H1 (cell line): Measurements from ENCODE around the gene ARID1B. TPM values are rescaled to one million over a fixed set of nuclear protein-coding genes. Genes with fewer than 3 reads are reported as not detected.

Experiments
- CTCF ChIA-PET: fragments of 300-600 bp; sonication (Branson Sonifier 250); formaldehyde crosslinking; loops from one replicate; lab custom pipeline; 2021; ENCODE audit not compliant: partially characterized antibody; lab: Charles Lee
- POLR2A ChIA-PET: fragments of 300-600 bp; sonication (Branson Sonifier 250); formaldehyde crosslinking; loops from one replicate; lab custom pipeline; 2021; ENCODE audit warnings: inconsistent platforms; ENCODE audit not compliant: partially characterized antibody; lab: Charles Lee
- DNase-seq, 2 experiments: peaks; one replicate each; pipeline versions ENCODE4 v3.0.0 to v3.0.0-alpha.2; 2010 to 2022; ENCODE audit warnings: low spot score in 2 of 2, low read depth in 1 of 2, mixed read lengths in 1 of 2
- FAIRE-seq: peaks from 2 replicates; lab custom pipeline; 2011; peaks lifted over from hg19 to GRCh38; lab: Jason Lieb, UNC
- H2AFZ ChIP-seq: 2 replicates; pipeline ENCODE4 v1.8.1; 2012; ENCODE audit warnings: low read length, inconsistent platforms
- H2AK5ac ChIP-seq: 2 replicates; pipeline ENCODE4 v1.6.1; 2013; ENCODE audit warnings: low read depth, low read length
- H2BK120ac ChIP-seq: replicated peaks from 2 replicates; pipeline ENCODE3; 2013; ENCODE audit warnings: low read depth, low read length, inconsistent platforms
- H2BK12ac ChIP-seq: 2 replicates; pipeline ENCODE4 v1.6.1; 2013; ENCODE audit warnings: low read depth, low read length
- H2BK15ac ChIP-seq: 2 replicates; pipeline ENCODE4 v1.6.1; 2013; ENCODE audit warnings: low read length
- H2BK20ac ChIP-seq: 2 replicates; pipeline ENCODE4 v1.6.1; 2013; ENCODE audit warnings: low read length
- H2BK5ac ChIP-seq: 2 replicates; pipeline ENCODE4 v1.6.1; 2013; ENCODE audit warnings: low read depth, low read length
- H3K14ac ChIP-seq: 2 replicates; pipeline ENCODE4 v1.6.1; 2013; ENCODE audit warnings: inconsistent platforms; ENCODE audit not compliant: insufficient read length
- H3K18ac ChIP-seq: 2 replicates; pipeline ENCODE4 v1.6.1; 2013; ENCODE audit warnings: low read length; ENCODE audit errors: extremely low read depth
- H3K23ac ChIP-seq: 2 replicates; pipeline ENCODE4 v1.6.1; 2013; ENCODE audit warnings: inconsistent platforms; ENCODE audit not compliant: insufficient read length
- H3K23me2 ChIP-seq: 2 replicates; pipeline ENCODE4 v1.6.1; 2013; ENCODE audit warnings: low read depth, low read length
- H3K27ac ChIP-seq: 2 replicates; pipeline ENCODE4 v1.6.1; 2011; ENCODE audit warnings: low read depth, low read length, inconsistent platforms
- H3K27me3 ChIP-seq, 4 experiments: replicated peaks in 1 of 4; 1 replicate in 1 of 4; 2 replicates in 3 of 4; pipeline versions ENCODE4 v1.6.1 to v1.8.1; 2011 to 2013; ENCODE audit warnings: low read length in 3 of 4, mild to moderate bottlenecking in 3 of 4, inconsistent platforms in 2 of 4, mixed read lengths in 2 of 4, moderate library complexity in 1 of 4; ENCODE audit not compliant: control insufficient read depth in 3 of 4, insufficient read depth in 3 of 4; ENCODE audit errors: extremely low read depth in 1 of 4
- H3K36me3 ChIP-seq, 4 experiments: 2 replicates each; pipeline versions ENCODE4 v1.6.1 to v1.8.1; 2011 to 2013; ENCODE audit warnings: mild to moderate bottlenecking in 4 of 4, low read length in 3 of 4, moderate library complexity in 2 of 4, control low read depth in 1 of 4, inconsistent platforms in 1 of 4; ENCODE audit not compliant: insufficient read depth in 4 of 4, control insufficient read depth in 2 of 4
- H3K4ac ChIP-seq: replicated peaks from 2 replicates; pipeline ENCODE3; 2013; ENCODE audit warnings: low read length, low read depth, mixed read lengths, inconsistent platforms; ENCODE audit not compliant: insufficient read length
- H3K4me1 ChIP-seq, 4 experiments: replicated peaks in 1 of 4; 1 replicate in 1 of 4; 2 replicates in 3 of 4; pipeline versions ENCODE4 v1.6.1 to v1.8.1; 2011 to 2013; ENCODE audit warnings: low read length in 3 of 4, inconsistent platforms in 2 of 4, mixed read lengths in 1 of 4; ENCODE audit not compliant: insufficient read depth in 4 of 4, control insufficient read depth in 3 of 4
- H3K4me2 ChIP-seq, 2 experiments: 2 replicates each; pipeline versions ENCODE4 v1.6.1 to v1.8.1; 2011 to 2013; ENCODE audit warnings: low read depth in 2 of 2, low read length in 2 of 2, control low read depth in 1 of 2, inconsistent platforms in 1 of 2, mild to moderate bottlenecking in 1 of 2; ENCODE audit not compliant: insufficient read depth in 1 of 2
- H3K4me3 ChIP-seq, 4 experiments: fragments of 200-600, 300-600 bp in 1 of 4; sonication (generic), shearing (Covaris generic), sonication (Bioruptor Twin) in 1 of 4; 2 replicates each; pipeline versions ENCODE4 v1.5.1 to v1.8.1; 2011 to 2016; ENCODE audit warnings: low read length in 4 of 4, low read depth in 3 of 4, control low read depth in 2 of 4, inconsistent platforms in 2 of 4, mild to moderate bottlenecking in 2 of 4, mixed read lengths in 1 of 4, moderate library complexity in 1 of 4; ENCODE audit not compliant: insufficient read depth in 2 of 4; ENCODE audit errors: extremely low read depth in 1 of 4
- H3K56ac ChIP-seq: replicated peaks from 2 replicates; pipeline ENCODE3; 2013; ENCODE audit warnings: low read depth, mild to moderate bottlenecking, mixed read lengths, low read length, inconsistent platforms; ENCODE audit not compliant: insufficient read length
- H3K79me1 ChIP-seq: 2 replicates; pipeline ENCODE4 v1.6.1; 2013; ENCODE audit warnings: low read depth, low read length, control low read depth
- H3K79me2 ChIP-seq, 2 experiments: 2 replicates each; pipeline versions ENCODE4 v1.6.1 to v1.8.1; 2012 to 2013; ENCODE audit warnings: low read length in 2 of 2, mild to moderate bottlenecking in 2 of 2, inconsistent platforms in 1 of 2; ENCODE audit not compliant: insufficient read depth in 2 of 2, control insufficient read depth in 1 of 2
- H3K9ac ChIP-seq, 4 experiments: replicated peaks in 1 of 4; 1 replicate in 1 of 4; 2 replicates in 3 of 4; pipeline versions ENCODE4 v1.6.1 to v1.8.1; 2011 to 2013; ENCODE audit warnings: low read depth in 3 of 4, low read length in 3 of 4, control low read depth in 2 of 4, mild to moderate bottlenecking in 2 of 4, moderate library complexity in 2 of 4, inconsistent platforms in 1 of 4; ENCODE audit errors: extremely low read depth in 1 of 4
- H3K9me3 ChIP-seq, 2 experiments: 2 replicates each; pipeline versions ENCODE4 v1.6.1 to v1.8.1; 2012 to 2013; ENCODE audit warnings: mild to moderate bottlenecking in 2 of 2, moderate library complexity in 2 of 2, control low read depth in 1 of 2, inconsistent platforms in 1 of 2, low read depth in 1 of 2, low read length in 1 of 2, mixed read lengths in 1 of 2; ENCODE audit not compliant: insufficient read depth in 2 of 2
- H4K20me1 ChIP-seq, 2 experiments: replicated peaks in 1 of 2; 2 replicates each; pipeline versions ENCODE3 to v1.8.1; 2011 to 2013; ENCODE audit warnings: inconsistent platforms in 2 of 2, low read length in 2 of 2, mild to moderate bottlenecking in 1 of 2; ENCODE audit not compliant: insufficient read depth in 2 of 2, control insufficient read depth in 1 of 2
- H4K5ac ChIP-seq: 2 replicates; pipeline ENCODE4 v1.6.1; 2013; ENCODE audit warnings: low read length, low read depth, mixed read lengths, inconsistent platforms; ENCODE audit not compliant: insufficient read length
- H4K8ac ChIP-seq: 2 replicates; pipeline ENCODE4 v1.8.0; 2013; ENCODE audit warnings: mild to moderate bottlenecking, moderate library complexity, low read length, inconsistent platforms; ENCODE audit not compliant: insufficient read depth; ENCODE audit errors: extremely low read depth
- H4K91ac ChIP-seq: replicated peaks from 2 replicates; pipeline ENCODE3; 2013; ENCODE audit warnings: low read length, mixed read lengths, inconsistent platforms; ENCODE audit not compliant: insufficient read length
- ZNF274 ChIP-seq: IDR thresholded peaks from 2 replicates; pipeline ENCODE4 v1.7.0; 2012; ENCODE audit warnings: low read length, borderline replicate concordance; ENCODE audit errors: extremely low read depth
- WGBS, 2 experiments: shearing (Covaris generic) in 1 of 2; methylation state at CpG; one replicate each; pipeline versions ENCODE4 v1.1.6 to v1.1.7; 2013 to 2015; ENCODE audit warnings: low lambda C conversion rate in 2 of 2, mixed read lengths in 2 of 2, inconsistent platforms in 1 of 2, low coverage in 1 of 2, missing lambda C conversion rate in 1 of 2; ENCODE audit not compliant: insufficient replicate concordance in 2 of 2, insufficient coverage in 1 of 2, insufficient read length in 1 of 2; ENCODE audit errors: extremely low coverage in 1 of 2, missing lambda C conversion rate in 1 of 2; 5-methylcytosine and 5-hydroxymethylcytosine counted together
- polyA plus RNA-seq, 7 experiments: library from polyadenylated mRNA; depleted of rRNA in 3 of 7; stranded (reverse) in 5 of 7; unstranded in 2 of 7; fragments of >200 nt in 5 of 7; fragments of 200-250 nt in 2 of 7; gene quantifications; 1 replicate in 5 of 7; 2 replicates in 1 of 7; 4 replicates in 1 of 7; pipeline versions ENCODE4 v1.2.1 to v1.2.3, GENCODE V29; 2011 to 2013; ENCODE audit warnings: missing spikeins in 2 of 7, mixed read lengths in 2 of 7
- total RNA-seq: library from RNA; stranded (reverse); fragmentation: NEBNext Ultra II Directional; extraction: Animal tissue kit (Norgen Biotek cat#: 25700); gene quantifications from 2 replicates; pipeline ENCODE4 v1.2.1, GENCODE V29; 2021
- TF ChIP-seq, protein P1 (sequence below): IDR thresholded peaks from 2 replicates; pipeline ENCODE4 v1.6.1; 2012; ENCODE audit warnings: inconsistent platforms
- TF ChIP-seq, protein P2 (sequence below): IDR thresholded peaks from 2 replicates; pipeline ENCODE4 v1.6.1; 2012; ENCODE audit warnings: inconsistent platforms

ARID1B gene
- total and polyA plus RNA-seq, 2 of the 8 experiments (the other 6 are each of a cell fraction or from before 2014, with no cell fraction given): 24.3 to 70.3 TPM

DNA sequence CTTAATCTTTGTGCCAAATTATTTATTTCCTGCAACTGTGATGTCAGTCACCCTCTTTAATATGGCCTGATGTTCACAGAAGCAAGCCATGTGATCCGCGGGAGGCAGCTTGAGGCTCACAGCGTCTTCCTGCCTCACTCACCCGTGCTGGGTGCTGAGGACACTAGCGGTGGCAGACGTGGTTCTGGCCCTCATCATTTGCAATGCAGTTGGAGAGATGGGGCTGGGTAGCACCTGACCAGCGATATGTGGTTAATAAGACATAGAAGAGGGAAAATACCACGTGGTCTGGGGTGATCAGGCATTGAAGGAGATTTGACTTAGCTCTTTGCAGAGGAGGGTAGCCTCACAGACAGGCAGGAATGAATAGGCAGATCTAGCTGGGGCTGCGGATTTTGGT is 281.4 kb downstream of the ARID1B start:
- 0 out of 2 replicates have a peak overlapping the region, but pooled peaks have one; percentile 11 for H2BK5ac ChIP-seq
- H3K4ac ChIP-seq: peak overlapping the region; percentile 13
- H3K23me2 ChIP-seq: no peaks in the 10 kb centered on the region
- 83% methylated on average over 9 of the region's 9 CpGs; no CpG with 5 or more reads in 1 of the 2 experiments for WGBS, 2 experiments
- peaks cover 5 to 8% of the 10 kb centered on the region in 2 experiments; a peak in 2 of 4 replicates for H3K9me3 ChIP-seq
- H2AFZ ChIP-seq: no peak overlapping the region
- no peak overlapping the region for H4K8ac ChIP-seq
- no peak for DNase-seq
- no peak overlapping the region for H2BK20ac ChIP-seq
- no peak overlapping the region for H3K9ac ChIP-seq
- H3K18ac ChIP-seq: no peak overlapping the region
- H3K4me1 ChIP-seq: peaks cover 0 to 10% (median 7%) of the 10 kb centered on the region in 4 experiments; a peak in 4 of 7 replicates
- peaks cover 0 to 2% of the 10 kb centered on the region in 2 experiments for H4K20me1 ChIP-seq
- H2BK12ac ChIP-seq: no peak overlapping the region
- H3K79me1 ChIP-seq: no peaks in the 10 kb centered on the region; the same call in 1 of the 2 replicates
- TF ChIP-seq, protein P1, sequence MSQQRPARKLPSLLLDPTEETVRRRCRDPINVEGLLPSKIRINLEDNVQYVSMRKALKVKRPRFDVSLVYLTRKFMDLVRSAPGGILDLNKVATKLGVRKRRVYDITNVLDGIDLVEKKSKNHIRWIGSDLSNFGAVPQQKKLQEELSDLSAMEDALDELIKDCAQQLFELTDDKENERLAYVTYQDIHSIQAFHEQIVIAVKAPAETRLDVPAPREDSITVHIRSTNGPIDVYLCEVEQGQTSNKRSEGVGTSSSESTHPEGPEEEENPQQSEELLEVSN: peak; percentile 44; the same call in 1 of the 2 replicates
- no peak for TF ChIP-seq ZNF274
- TF ChIP-seq, protein P2, sequence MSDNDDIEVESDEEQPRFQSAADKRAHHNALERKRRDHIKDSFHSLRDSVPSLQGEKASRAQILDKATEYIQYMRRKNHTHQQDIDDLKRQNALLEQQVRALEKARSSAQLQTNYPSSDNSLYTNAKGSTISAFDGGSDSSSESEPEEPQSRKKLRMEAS: peak; percentile 39
- TF ChIP-seq, all 59 proteins: peak for 2
- no peaks in the 10 kb centered on the region for H3K27me3 ChIP-seq
- H4K5ac ChIP-seq: no peak overlapping the region
- CTCF ChIA-PET: interaction anchor here (1.0 to 1.9 kb wide), 5 partner anchors 20 to 126 kb away, joined by 3 to 5 read pairs (median 4); no protein-coding TSS in a partner anchor
- no peak overlapping the region for H3K4me2 ChIP-seq
- no peak overlapping the region for H2BK120ac ChIP-seq
- no peak overlapping the region for H3K56ac ChIP-seq
- POLR2A ChIA-PET: no interaction called here
- H3K36me3 ChIP-seq: no peaks in the 10 kb centered on the region; a peak in 1 of 8 replicates
- no peak overlapping the region for H3K23ac ChIP-seq
- H3K4me3 ChIP-seq: no peak overlapping the region
- H3K14ac ChIP-seq: no peak overlapping the region
- H3K79me2 ChIP-seq: peaks cover 3 to 43% of the 10 kb centered on the region in 2 experiments; a peak in 3 of 4 replicates
- H2AK5ac ChIP-seq: no peak overlapping the region
- no peak overlapping the region for H3K27ac ChIP-seq
- no peak overlapping the region for H4K91ac ChIP-seq
- no peak for FAIRE-seq
- no peak overlapping the region for H2BK15ac ChIP-seq
